SKM-1 (cell line): Measurements from ENCODE around the gene FTO.

Experiments used
- DNase-seq: peaks from one replicate; lab custom pipeline; 2025; ENCODE audit not compliant: unreplicated experiment; lab: John Stamatoyannopoulos, UW

The FTO gene

GRCh38 chr16:53991754-53992378 lies 287.9 kb downstream of the FTO start:
- DNase-seq, result no peak

GRCh38 chr16:53995378-53995777 lies 291.4 kb downstream of the FTO start:
- DNase-seq, result no peak

GRCh38 chr16:53996961-53997360 lies 293.0 kb downstream of the FTO start:
- no peak for DNase-seq

- DNase-seq, result no peak
These were observed 294.3 kb downstream of the FTO start for GRCh38 chr16:53998024-53998810.

GRCh38 chr16:53998966-53999522 lies 295.1 kb downstream of the FTO start:
- no peak for DNase-seq

GRCh38 chr16:53999841-54000240 lies 295.9 kb downstream of the FTO start:
- no peak for DNase-seq

- no peak for DNase-seq
These were observed 296.4 kb downstream of the FTO start for GRCh38 chr16:54000361-54000760.

GRCh38 chr16:54006693-54007092 lies 302.7 kb downstream of the FTO start:
- no peak for DNase-seq

GRCh38 chr16:54007504-54007903 lies 303.5 kb downstream of the FTO start:
- DNase-seq, result no peak

- no peak for DNase-seq
These were observed 305.7 kb downstream of the FTO start for GRCh38 chr16:54009464-54010176.

GRCh38 chr16:54015147-54015546 lies 311.2 kb downstream of the FTO start:
- DNase-seq, result no peak

- no peak for DNase-seq
These were observed 318.4 kb downstream of the FTO start for GRCh38 chr16:54022362-54022761.

GRCh38 chr16:54026456-54026855 lies 322.5 kb downstream of the FTO start:
- DNase-seq, result no peak

GRCh38 chr16:54027062-54027461 lies 323.1 kb downstream of the FTO start:
- no peak for DNase-seq

GRCh38 chr16:54027558-54027957 lies 323.6 kb downstream of the FTO start:
- no peak for DNase-seq

- no peak for DNase-seq
These were observed 324.0 kb downstream of the FTO start for GRCh38 chr16:54027995-54028394.

GRCh38 chr16:54030451-54030850 lies 326.5 kb downstream of the FTO start:
- DNase-seq, result no peak

- no peak for DNase-seq
These were observed 327.3 kb downstream of the FTO start for GRCh38 chr16:54031107-54031760.

GRCh38 chr16:54033747-54034146 lies 329.8 kb downstream of the FTO start:
- no peak for DNase-seq

- no peak for DNase-seq
These were observed 330.7 kb downstream of the FTO start for GRCh38 chr16:54034684-54035083.

- DNase-seq, result no peak
These were observed 336.5 kb downstream of the FTO start for GRCh38 chr16:54040480-54040879.
